AG09309 (cell line): ENCODE data around the gene SMIM32.

Experiments
- DNase-seq: peaks from one replicate; pipeline ENCODE4 v3.0.0-alpha.2; 2010; ENCODE audit warnings: low read depth
- H3K4me3 ChIP-seq: 2 replicates; pipeline ENCODE4 v1.5.1; 2011; ENCODE audit warnings: mild to moderate bottlenecking, low read depth, low read length, moderate library complexity; ENCODE audit not compliant: control insufficient read depth
- TF ChIP-seq, protein P1 (sequence below): IDR thresholded peaks from 2 replicates; pipeline ENCODE4 v1.5.1; 2011; ENCODE audit warnings: mild to moderate bottlenecking, low read depth, low read length, inconsistent platforms; ENCODE audit not compliant: insufficient read depth, control insufficient read depth; ENCODE audit errors: missing control alignments

Gene SMIM32

DNA sequence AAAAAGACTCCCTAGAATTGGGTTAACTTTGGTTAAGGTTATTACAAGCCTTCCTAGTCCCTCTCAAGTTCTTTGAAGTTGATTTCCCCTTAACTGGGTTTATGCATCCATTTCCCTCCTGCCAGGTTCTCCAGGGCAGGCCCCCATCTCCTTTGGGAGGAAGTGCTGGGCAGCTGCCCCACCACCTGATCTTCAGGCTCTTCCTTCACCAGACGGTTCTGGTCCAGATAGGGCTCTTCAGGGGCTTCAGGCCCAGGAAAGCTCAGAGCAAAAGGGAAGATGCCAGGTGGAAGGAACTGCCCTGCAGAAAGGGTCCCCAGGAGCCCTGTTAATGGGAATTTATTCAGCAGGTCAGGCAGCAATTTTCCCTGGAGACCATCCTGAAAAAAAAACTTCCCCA is 2.1 kb downstream of the SMIM32 start:
- TF ChIP-seq, protein P1, sequence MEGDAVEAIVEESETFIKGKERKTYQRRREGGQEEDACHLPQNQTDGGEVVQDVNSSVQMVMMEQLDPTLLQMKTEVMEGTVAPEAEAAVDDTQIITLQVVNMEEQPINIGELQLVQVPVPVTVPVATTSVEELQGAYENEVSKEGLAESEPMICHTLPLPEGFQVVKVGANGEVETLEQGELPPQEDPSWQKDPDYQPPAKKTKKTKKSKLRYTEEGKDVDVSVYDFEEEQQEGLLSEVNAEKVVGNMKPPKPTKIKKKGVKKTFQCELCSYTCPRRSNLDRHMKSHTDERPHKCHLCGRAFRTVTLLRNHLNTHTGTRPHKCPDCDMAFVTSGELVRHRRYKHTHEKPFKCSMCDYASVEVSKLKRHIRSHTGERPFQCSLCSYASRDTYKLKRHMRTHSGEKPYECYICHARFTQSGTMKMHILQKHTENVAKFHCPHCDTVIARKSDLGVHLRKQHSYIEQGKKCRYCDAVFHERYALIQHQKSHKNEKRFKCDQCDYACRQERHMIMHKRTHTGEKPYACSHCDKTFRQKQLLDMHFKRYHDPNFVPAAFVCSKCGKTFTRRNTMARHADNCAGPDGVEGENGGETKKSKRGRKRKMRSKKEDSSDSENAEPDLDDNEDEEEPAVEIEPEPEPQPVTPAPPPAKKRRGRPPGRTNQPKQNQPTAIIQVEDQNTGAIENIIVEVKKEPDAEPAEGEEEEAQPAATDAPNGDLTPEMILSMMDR, result no peak
- no peak for DNase-seq
- H3K4me3 ChIP-seq, result no peak overlapping the region

DNA sequence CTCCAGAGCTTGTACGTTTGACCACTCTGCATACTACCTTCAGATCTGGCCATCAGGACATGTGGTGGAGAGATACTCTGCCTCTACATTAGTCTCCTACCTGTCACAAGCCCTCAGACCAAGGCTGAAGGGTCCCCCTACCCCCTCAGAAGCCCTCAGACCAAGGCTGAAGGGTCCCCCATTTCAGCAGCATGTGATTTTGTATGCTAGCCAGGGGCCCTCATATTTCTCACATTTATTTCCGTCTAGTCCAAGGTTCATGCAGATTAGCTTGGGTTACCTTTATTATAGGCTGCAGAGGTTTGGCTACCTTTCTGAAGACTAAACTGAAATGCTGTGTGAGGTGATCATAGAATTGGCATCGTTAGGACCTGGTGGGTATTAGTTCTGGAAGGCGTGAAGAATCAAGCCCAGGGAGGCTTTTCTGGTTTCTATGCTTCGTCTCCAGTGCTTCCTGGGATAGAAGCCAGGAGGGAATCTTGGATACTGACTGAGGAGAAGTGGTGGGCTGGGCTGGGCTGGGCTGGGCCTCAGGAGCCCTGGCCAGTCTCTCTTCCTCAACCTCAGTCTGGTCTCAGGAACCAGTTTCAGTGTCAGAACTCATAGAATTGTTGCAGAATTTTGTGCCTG is 2.8 kb downstream of the SMIM32 start:
- TF ChIP-seq, protein P1, result no peak
- no peak for DNase-seq
- H3K4me3 ChIP-seq, result no peak overlapping the region

DNA sequence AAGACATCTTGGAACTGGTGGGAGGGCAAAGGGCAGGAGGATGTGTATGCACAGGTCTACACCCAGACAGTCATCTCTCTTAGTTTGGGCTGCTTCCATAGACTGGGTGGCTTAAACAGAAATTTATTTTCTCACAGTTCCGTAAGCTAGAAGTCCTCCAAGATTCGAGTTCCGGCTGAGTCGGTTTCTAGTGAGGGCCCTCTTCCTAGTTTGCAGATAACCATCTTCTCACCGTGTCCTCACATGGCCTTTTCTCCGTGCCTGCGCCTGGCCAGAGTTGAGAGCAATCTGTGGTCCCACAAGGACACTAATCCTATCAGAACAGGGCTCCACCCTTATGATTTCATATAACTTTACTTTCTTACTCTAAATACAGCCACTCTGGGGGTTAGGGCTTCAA is 4.1 kb downstream of the SMIM32 start:
- TF ChIP-seq, protein P1, result no peak
- H3K4me3 ChIP-seq, result no peak overlapping the region
- no peak for DNase-seq

DNA sequence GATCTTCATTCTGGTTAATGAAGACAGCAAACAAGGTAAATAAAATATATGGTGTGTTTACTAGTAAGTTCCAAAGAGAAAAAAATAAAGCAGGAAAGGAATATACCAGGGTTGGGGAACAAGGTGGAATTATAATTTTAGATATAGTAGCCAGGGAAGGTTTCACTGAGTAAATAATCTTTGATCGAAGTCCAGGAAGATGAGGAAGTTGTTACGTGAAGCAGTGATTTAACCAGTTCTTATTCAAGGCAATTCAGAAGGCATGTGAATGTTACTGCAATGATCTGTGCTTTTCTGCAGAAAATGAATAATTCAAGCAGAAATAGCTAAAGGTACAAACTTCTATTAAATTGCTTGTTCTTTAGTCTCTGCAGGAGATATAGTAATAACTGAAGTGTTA is 6.2 kb downstream of the SMIM32 start:
- no peak overlapping the region for H3K4me3 ChIP-seq
- no peak for DNase-seq
- TF ChIP-seq, protein P1, result no peak

DNA sequence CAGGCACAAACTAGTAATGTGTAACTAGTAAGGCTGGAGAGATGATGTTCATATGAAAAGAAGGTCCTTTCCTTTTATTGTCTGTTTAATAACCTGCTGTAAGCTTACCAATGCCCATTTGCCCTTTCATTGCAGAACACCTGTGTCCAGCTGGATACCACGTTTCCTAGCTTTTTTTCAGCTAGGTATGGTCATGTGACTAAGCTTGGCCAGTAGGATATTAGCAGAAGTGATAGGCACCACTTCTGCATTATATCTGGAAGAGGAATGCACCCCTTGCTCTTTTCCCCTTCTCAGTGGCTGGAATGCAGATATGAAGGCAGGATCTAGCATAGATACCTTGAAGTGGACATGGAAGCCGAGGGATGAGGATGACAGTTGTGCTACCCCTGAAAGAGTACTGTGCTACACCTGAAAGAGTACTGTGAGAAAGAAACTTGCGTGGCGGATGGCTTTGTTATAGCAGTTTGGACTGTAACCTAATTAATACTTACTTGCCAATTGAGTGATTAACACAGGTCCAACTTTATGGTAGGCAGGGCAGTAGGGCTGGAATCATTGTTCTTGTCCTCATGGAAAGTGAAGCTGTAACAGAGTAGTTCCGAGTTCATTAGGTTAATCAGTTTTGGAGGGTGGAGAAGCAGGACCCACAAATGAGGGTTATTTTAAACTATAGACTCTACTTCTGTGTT is 6.8 kb downstream of the SMIM32 start:
- TF ChIP-seq, protein P1, result no peak
- no peak for DNase-seq
- no peak overlapping the region for H3K4me3 ChIP-seq

DNA sequence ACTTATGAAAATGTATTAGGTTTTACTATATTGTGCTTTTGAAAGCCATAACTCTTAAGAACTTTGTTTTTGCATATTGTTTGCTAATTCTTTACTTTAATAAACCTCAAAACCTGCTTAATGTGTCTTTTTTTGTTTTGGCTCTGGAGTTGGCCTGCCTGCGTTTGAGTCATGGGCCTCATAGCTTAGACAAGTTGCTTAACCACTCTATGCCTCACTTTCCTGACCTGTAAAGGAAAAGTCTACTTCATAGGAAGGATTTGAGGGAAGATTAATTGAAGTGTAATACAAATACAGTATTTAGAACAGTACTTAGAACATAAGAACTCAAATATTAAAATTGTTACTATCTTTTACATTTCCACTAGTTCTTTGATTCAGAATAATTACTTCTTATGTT is 10.3 kb downstream of the SMIM32 start:
- TF ChIP-seq, protein P1, result no peak
- no peak overlapping the region for H3K4me3 ChIP-seq
- no peak for DNase-seq
